GM23248 (cell line): Measurements from ENCODE around the gene ST8SIA4. TPM values are rescaled to one million over a fixed set of nuclear protein-coding genes. Genes with fewer than 3 reads are reported as not detected.

Source experiments
- DNase-seq: peaks from one replicate; pipeline ENCODE4 v3.0.0-alpha.2; 2015
- H2AFZ ChIP-seq: fragments of 200-600 bp; sonication (generic); 2 replicates; pipeline ENCODE4 v1.6.1; 2016; ENCODE audit warnings: antibody characterized with exemption
- H3F3A ChIP-seq: fragments of 200-600 bp; sonication (generic); 2 replicates; pipeline ENCODE4 v1.6.1; 2016; ENCODE audit warnings: mild to moderate bottlenecking, antibody characterized with exemption, mixed run types; ENCODE audit not compliant: insufficient read depth
- H3K27ac ChIP-seq: fragments of 200-600 bp; sonication (generic); 2 replicates; pipeline ENCODE4 v1.5.1; 2016; ENCODE audit warnings: mild to moderate bottlenecking
- H3K27me3 ChIP-seq: fragments of 200-600 bp; sonication (generic); replicated peaks from 2 replicates; pipeline ENCODE4 v1.6.1; 2016; ENCODE audit warnings: mild to moderate bottlenecking; ENCODE audit not compliant: insufficient read depth
- H3K36me3 ChIP-seq: fragments of 200-600 bp; sonication (generic); 2 replicates; pipeline ENCODE4 v1.6.1; 2016; ENCODE audit warnings: low read depth, mild to moderate bottlenecking
- H3K4me1 ChIP-seq: fragments of 200-600 bp; sonication (generic); 2 replicates; pipeline ENCODE4 v1.6.1; 2016; ENCODE audit warnings: mild to moderate bottlenecking; ENCODE audit not compliant: insufficient read depth
- H3K4me2 ChIP-seq: fragments of 200-600 bp; sonication (generic); one replicate; pipeline ENCODE4 v1.6.1; 2016; ENCODE audit warnings: mild to moderate bottlenecking; ENCODE audit not compliant: unreplicated experiment
- H3K4me3 ChIP-seq: fragments of 200-600 bp; sonication (generic); 2 replicates; pipeline ENCODE4 v1.5.1; 2016; ENCODE audit warnings: mild to moderate bottlenecking
- H3K79me2 ChIP-seq: fragments of 200-600 bp; sonication (generic); 2 replicates; pipeline ENCODE4 v1.6.1; 2016; ENCODE audit warnings: mild to moderate bottlenecking; ENCODE audit not compliant: insufficient read depth
- H3K9ac ChIP-seq: fragments of 200-600 bp; sonication (generic); 2 replicates; pipeline ENCODE4 v1.6.1; 2016; ENCODE audit warnings: mild to moderate bottlenecking
- H3K9me2 ChIP-seq: fragments of 200-600 bp; sonication (generic); 2 replicates; pipeline ENCODE4 v1.6.1; 2016; ENCODE audit warnings: mixed run types, mild to moderate bottlenecking, moderate library complexity; ENCODE audit not compliant: insufficient read depth
- H3K9me3 ChIP-seq: fragments of 200-600 bp; sonication (generic); one replicate; pipeline ENCODE4 v1.6.1; 2017; ENCODE audit warnings: low read depth
- H4K20me1 ChIP-seq: fragments of 200-600 bp; sonication (generic); 2 replicates; pipeline ENCODE4 v1.6.0; 2016; ENCODE audit not compliant: insufficient read depth
- EZH2 ChIP-seq: fragments of 200-600 bp; sonication (generic); IDR thresholded peaks from 2 replicates; pipeline ENCODE4 v1.6.1; 2018; ENCODE audit warnings: antibody characterized with exemption, mild to moderate bottlenecking; ENCODE audit not compliant: insufficient read depth, poor library complexity, severe bottlenecking
- EZH2phosphoT487 ChIP-seq: fragments of 200-600 bp; sonication (generic); IDR thresholded peaks from 2 replicates; pipeline ENCODE4 v1.6.1; 2018; ENCODE audit warnings: antibody characterized with exemption, moderate library complexity, mild to moderate bottlenecking, low read depth; ENCODE audit not compliant: insufficient read depth
- WGBS, 2 experiments: methylation state at CpG; one replicate each; pipeline ENCODE4 v1.1.6; 2015 to 2017; ENCODE audit warnings: low lambda C conversion rate in 2 of 2, low coverage in 1 of 2; ENCODE audit errors: missing lambda C conversion rate in 2 of 2; 5-methylcytosine and 5-hydroxymethylcytosine counted together
- in situ Hi-C: fragments of 300-500 bp; cut with MboI; formaldehyde crosslinking; loops from 2 replicates; pipeline ENCODE4 v1.15.0; 2020
- polyA plus RNA-seq: library from polyadenylated mRNA; unstranded; fragments of >200 nt; fragmentation: Nextera tagmentation; extraction: Ambion mirVana; gene quantifications from 2 replicates; pipeline ENCODE4 v1.2.1, GENCODE V29; 2016
- total RNA-seq: library from RNA; depleted of rRNA; stranded (reverse); fragments of >200 nt; shearing (Covaris generic); gene quantifications from 2 replicates; pipeline ENCODE4 v1.2.3, GENCODE V29; 2014

The ST8SIA4 gene
- total and polyA plus RNA-seq, 2 experiments from 2014 or later: under 0.01 TPM; not detected in 1

DNA sequence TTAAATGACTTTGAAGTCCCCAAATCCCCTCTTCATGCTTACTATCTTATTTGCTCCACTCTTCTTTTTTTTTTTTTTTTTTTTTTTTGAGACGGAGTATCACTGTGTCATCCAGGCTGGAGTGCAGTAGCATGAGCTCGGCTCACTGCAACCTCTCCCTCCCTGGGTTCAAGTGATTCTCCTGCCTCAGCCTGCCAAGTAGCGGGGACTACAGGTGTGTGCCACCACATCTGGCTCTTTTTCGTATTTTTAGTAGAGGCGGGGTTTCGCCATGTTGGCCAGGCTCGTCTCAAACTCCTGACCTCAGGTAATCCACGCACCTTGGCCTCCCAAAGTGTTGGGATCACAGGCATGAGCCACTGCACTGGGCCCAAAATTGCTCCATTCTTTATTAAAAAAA is 51.0 kb downstream of the ST8SIA4 start:
- TF ChIP-seq EZH2 (no peak), EZH2phosphoT487 (no peak)
- Histone ChIP-seq H3K9me2 (no peaks in the 10 kb centered on the region), H3F3A (no peaks in the 10 kb centered on the region), H3K4me1 (peaks cover 3% of the 10 kb centered on the region; the same call in 1 of the 2 replicates), H3K36me3 (no peaks in the 10 kb centered on the region), H3K4me3 (no peak overlapping the region), H4K20me1 (no peaks in the 10 kb centered on the region), H2AFZ (no peak overlapping the region), H3K4me2 (no peak overlapping the region), H3K27me3 (no peaks in the 10 kb centered on the region), H3K9me3 (no peaks in the 10 kb centered on the region), H3K79me2 (no peaks in the 10 kb centered on the region), H3K9ac (no peak overlapping the region), H3K27ac (no peak overlapping the region)
- WGBS, 2 experiments: 88 to 92% methylated on average over 6 to 8 of the region's 8 CpGs
- no peak for DNase-seq
- in situ Hi-C loops: no loop called here

DNA sequence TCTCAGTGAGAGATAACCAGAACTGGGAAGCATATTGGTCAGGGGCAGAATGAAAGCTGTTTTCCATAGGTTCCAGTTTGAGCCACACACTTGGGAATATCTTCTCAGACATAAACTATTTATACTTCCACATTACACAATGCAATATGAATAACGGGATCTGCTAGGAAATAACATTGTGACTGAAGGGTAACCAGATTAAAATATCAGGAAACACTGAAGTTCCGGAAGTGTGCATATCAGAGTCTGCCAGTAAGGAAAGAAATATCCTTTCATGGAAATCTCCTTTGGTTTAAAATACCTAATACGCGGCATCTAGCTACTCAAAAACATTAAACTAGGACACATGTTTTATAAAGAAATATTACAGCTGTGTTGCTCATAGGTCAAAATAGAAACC is 56.3 kb downstream of the ST8SIA4 start:
- Histone ChIP-seq H3K36me3 (no peaks in the 10 kb centered on the region), H3K27ac (no peak overlapping the region), H3K9me3 (no peaks in the 10 kb centered on the region), H3F3A (no peaks in the 10 kb centered on the region), H2AFZ (peak overlapping the region; percentile 64), H3K4me3 (no peak overlapping the region), H3K4me2 (no peak overlapping the region), H3K9ac (no peak overlapping the region), H3K9me2 (no peaks in the 10 kb centered on the region), H3K27me3 (no peaks in the 10 kb centered on the region), H4K20me1 (no peaks in the 10 kb centered on the region), H3K79me2 (no peaks in the 10 kb centered on the region), H3K4me1 (peaks cover 9% of the 10 kb centered on the region; the same call in 1 of the 2 replicates)
- DNase-seq: peak; percentile 23
- TF ChIP-seq EZH2phosphoT487: no peak
- TF ChIP-seq EZH2: no peak
- in situ Hi-C loops: no loop called here
- WGBS, 2 experiments: 2 to 6% methylated on average over 4 of the region's 4 CpGs

DNA sequence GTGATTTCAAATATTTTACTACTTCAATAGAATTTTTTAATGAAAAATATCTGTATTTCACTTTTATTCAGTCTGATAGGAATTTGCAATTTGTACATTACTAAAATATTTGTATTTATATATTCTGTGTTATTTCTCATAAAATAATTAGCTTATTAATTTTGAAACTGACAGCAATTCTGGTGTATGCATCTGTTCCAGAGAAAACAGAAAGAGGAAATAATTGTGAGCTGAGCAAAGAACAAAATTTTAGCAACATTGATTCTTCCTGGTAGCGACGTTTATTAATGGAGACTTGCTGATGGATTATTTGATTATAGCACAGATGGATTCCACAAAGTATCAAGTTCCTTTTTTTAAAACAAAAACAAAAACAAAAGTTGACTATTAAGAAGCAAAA is 61.0 kb downstream of the ST8SIA4 start:
- no peak overlapping the region for H3K9ac ChIP-seq
- no peaks in the 10 kb centered on the region for H3K79me2 ChIP-seq
- no peak for DNase-seq
- in situ Hi-C loops: no loop called here
- no peaks in the 10 kb centered on the region for H3K27me3 ChIP-seq
- no peaks in the 10 kb centered on the region for H4K20me1 ChIP-seq
- H3K4me2 ChIP-seq: no peak overlapping the region
- 88 to 100% methylated on average over 2 of the region's 2 CpGs for WGBS, 2 experiments
- H3F3A ChIP-seq: no peaks in the 10 kb centered on the region
- no peak for TF ChIP-seq EZH2
- TF ChIP-seq EZH2phosphoT487: no peak
- H3K9me2 ChIP-seq: no peaks in the 10 kb centered on the region
- no peak overlapping the region for H3K27ac ChIP-seq
- no peaks in the 10 kb centered on the region for H3K36me3 ChIP-seq
- H2AFZ ChIP-seq: no peak overlapping the region
- H3K4me1 ChIP-seq: peaks cover 10% of the 10 kb centered on the region; the same call in 1 of the 2 replicates
- no peak overlapping the region for H3K4me3 ChIP-seq
- no peaks in the 10 kb centered on the region for H3K9me3 ChIP-seq

DNA sequence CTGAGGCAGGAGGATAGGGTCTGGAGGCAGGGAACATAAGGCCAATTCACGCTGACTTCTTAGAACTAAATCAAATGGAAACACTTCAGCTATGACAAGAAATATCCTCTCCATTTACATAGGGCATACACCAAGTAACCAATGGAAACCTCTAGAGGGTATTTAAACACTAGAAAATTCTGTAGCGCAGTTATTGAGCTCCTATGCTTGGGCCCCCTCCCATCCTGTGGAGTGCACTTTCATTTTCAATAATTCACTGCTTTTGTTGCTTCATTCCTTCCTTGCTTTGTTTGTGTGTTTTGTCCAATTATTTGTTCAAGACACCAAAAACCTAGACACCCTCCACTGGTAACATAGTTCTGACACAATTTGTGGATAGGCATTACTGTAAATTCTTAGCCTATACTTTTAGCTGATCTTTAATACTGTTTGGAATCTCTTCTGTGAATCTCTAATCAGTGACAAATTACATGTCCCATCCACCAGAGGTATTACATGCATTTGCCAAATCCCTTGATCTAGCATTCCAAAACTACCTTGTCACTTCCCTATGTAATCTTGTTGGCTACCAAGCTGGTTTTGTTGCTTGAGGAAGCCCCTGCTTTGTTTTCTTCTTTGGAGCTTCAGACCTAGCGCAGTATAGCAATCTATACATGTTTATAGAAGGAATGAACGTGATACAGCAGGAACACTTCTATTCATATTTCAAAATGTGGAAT is 61.6 kb downstream of the ST8SIA4 start:
- no peak overlapping the region for H2AFZ ChIP-seq
- in situ Hi-C loops: no loop called here
- DNase-seq: no peak
- H3F3A ChIP-seq: no peaks in the 10 kb centered on the region
- H4K20me1 ChIP-seq: no peaks in the 10 kb centered on the region
- no peak overlapping the region for H3K9ac ChIP-seq
- 80 to 84% methylated on average over 4 of the region's 4 CpGs for WGBS, 2 experiments
- no peaks in the 10 kb centered on the region for H3K9me2 ChIP-seq
- peaks cover 4% of the 10 kb centered on the region; the same call in 1 of the 2 replicates for H3K4me1 ChIP-seq
- H3K27ac ChIP-seq: no peak overlapping the region
- TF ChIP-seq EZH2phosphoT487 (no peak), EZH2 (no peak)
- no peak overlapping the region for H3K4me3 ChIP-seq
- no peaks in the 10 kb centered on the region for H3K9me3 ChIP-seq
- no peaks in the 10 kb centered on the region for H3K27me3 ChIP-seq
- no peak overlapping the region for H3K4me2 ChIP-seq
- H3K79me2 ChIP-seq: no peaks in the 10 kb centered on the region
- H3K36me3 ChIP-seq: no peaks in the 10 kb centered on the region
